Activated T-cell treated with anti-CD3 and anti-CD28 coated beads for 4 hours (primary cell): ENCODE results near the gene SSBP3.

ENCODE experiments used
- DNase-seq: peaks from one replicate; pipeline ENCODE4 v3.0.0-alpha.2; 2020

The SSBP3 gene

DNA sequence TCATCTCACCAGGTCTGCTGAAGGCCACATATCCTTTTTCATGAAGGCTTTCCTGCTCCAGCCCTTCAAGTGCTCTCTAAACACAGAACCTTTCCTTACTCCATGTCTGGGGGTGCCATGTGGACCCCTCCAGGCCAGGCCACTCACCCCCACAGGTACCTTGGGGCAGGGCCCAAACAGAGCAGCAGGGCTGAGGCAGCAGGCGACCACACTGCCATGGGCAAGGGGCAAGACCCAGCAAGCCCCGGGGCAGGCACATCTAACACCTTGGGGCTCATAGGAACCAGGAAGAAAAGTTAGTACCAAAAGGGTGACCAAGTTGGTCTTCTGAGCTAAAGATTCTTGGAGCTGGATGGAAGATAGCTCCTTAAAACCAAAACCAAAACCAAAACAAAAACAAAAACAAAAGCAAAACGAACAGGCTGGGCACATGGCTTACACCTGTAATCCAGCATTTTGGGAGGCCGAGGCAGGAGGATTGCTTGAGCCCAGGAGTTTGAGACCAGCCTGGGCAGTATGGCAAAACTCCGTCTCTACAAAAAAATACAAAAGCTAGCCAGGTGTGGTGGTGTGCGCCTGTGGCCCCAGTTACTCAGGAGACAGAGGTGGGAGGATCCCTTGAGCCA, 142.5 kb downstream of the SSBP3 start:
- no peak for DNase-seq

DNA sequence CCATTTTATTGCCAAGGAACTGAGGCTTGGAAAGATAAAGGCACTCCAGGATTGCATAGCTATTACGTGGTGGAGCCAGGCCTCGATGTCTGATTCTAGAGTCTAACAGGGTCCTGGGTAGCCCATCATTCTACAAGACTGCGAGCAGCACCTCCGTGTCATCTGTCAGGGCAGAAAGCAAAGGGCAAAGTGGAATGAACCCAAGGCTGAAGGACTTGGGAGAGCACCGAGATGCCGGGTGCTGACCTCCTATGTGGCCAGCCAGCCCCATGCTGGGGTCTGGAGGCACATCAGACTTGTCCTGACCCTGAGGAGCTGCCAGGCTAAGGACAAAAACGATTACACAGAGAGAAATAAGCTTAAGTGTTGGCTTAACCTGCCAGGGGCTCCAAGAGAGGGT, 143.9 kb downstream of the SSBP3 start:
- DNase-seq = no peak

DNA sequence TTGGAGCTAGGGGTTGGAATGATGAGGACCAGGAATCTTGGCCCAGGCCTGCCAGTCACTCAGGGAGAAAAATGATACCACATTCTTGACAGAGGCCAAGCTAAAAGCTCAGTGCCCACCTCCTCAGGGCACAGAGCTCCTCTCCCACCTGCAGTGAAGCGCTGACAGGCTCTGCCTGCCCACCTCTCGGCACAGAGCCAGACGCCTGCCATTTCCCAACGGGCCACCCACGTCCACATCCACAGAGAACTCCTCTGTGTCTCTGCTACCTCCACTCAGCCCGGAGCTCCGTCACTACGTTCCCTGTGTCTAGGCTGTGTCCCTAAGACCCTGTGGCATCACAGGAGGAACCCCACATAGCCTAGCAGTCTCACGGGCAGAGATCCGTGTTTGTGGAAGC, 145.4 kb downstream of the SSBP3 start:
- no peak for DNase-seq

DNA sequence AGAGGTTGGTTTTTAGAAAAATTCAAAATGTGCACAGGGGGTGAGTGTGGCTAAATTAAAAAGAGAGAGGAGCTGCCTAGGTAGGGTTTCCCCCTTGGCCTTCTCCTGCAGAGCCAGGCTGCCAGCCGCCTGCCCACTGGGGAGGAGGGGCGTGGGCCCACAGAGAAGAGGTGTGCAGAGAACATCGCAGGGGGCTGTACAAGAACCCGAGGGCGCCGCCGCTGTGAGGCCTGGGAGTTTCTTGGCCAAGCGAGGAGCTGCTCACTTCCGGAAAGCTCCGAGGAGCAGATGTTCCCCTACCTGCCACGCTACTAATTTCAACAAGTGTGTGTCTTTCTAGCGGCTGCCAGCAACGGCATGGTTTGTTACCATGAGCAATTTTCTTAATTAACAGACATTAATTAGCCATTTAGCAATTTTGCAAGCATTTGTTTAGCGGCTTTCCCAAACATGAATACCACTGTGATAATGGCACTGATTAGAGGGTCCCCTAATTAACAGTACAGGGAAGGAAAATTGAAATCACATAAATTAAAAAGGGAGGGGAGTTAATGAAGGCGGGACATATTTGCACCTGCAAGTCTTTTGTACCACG, 146.6 kb downstream of the SSBP3 start:
- DNase-seq = no peak

DNA sequence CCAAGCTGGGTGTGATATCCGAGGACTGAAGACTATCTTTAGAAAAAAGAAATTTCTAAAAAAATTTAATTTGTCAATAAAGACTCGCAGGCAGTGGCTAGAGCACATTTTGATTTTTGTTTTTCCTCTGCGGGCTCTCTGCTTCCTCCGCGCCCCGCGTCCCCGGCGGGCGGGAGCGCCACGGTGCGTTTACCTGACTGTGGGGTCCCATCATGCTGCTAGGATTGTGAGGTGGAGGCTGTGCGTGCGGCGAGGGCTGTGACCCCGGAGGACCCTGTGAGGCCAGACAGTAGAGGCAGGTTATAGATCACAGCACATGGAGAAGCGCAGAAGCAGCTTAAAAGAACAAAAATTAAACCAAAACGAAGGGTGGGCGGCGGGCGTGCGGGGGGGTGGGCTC, 148.3 kb downstream of the SSBP3 start:
- DNase-seq = no peak

DNA sequence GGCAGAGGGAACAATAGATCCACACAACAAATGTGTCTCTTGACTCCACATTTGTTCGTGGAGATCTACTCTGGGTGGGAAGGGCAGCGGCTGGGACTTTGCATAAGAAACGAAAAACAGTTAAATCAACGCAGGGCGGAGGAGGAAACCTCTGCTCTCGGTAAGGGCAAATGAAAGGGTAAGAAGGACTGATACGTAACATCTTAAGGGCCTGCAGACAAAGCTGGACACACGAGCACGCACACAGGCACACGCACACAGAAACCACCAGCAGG, 148.9 kb downstream of the SSBP3 start:
- DNase-seq = no peak

DNA sequence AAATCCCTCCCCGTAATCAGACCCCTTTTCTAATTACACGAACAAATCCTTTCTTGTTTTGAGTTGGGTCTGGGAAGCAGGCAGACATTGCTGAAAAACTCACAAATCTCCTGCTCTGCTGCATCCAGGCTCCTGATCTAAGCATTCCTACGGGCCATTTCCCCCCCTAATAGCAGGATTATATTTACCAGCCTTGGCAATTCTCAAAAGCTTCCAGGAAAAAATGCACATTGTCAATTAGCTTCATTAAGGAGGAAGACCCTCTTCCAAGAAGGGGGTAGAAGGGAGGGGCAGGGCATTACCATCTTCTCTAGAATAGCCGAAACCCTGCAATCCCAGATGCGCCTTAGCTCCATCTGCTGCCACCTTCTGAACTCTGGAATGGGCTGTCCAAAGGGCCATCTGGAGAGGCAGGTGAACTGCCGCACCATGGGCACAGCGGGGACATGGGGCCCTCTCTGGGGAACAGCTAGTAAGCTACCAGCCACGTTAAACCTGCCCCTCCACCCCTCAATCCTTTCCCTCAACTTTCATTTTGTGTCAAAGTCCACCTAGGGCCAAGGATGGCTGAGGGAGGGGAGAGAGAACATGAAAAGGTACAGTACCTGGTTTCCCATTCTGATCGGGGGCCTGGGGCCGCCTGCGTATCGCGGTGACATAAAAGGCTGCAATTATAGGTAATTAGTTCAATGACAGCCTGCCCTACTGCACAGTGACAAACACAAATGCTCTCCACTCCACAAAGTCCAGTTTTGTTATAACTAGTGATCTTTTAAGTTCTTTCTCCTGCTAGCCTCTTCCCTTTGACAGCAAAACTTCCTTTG, 149.5 kb downstream of the SSBP3 start:
- no peak for DNase-seq

DNA sequence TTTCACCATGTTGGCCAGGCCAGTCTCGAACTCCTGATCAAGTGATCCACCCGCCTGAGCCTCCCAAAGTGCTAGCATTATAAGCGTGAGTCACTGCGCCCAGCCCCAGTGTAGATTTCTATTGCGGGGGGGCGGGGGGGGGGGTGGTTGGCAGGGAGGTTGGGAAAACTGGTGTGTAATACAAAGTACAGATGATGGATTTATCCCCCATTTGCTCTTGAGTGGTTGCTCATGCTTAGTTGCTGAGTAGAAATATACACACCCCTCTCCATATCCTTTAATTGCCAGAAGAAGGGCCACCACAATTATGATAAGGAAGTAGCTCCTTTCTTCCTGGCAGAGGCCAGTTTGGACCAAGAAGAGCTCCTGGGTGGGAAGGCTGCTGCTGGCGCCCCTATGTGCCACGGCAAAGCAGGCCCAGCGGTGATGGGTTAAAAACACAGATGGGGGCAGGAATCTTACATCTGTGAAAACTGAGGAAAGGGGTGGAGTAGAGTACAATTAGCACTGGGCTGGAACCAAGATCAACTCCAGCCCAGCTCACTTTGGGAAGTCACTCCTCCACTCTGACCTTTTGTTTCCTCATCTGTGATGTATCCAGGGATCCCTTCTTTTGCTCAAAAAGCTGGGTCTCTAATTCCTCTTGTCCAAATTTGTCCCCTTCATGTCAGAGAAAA, 151.0 kb downstream of the SSBP3 start:
- no peak for DNase-seq

DNA sequence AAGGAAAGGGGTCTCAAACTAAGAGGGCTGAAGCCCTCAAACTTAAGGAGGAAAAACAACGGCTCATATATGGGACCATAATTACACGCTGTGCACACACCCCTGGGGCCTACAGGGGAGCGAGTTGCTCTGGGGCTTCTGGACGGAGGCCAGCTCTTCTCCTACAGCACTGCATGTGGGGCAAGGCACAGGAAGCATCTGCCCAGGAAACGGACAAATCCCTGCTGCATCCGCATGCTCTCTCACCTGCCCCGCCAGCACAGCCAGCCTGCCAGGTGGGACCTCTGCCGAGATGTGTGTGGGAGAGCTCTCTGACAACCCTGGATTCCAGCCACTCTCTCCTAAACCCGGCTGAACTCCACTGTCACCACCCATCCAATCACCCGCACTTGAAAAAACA, 152.1 kb downstream of the SSBP3 start:
- DNase-seq = no peak

DNA sequence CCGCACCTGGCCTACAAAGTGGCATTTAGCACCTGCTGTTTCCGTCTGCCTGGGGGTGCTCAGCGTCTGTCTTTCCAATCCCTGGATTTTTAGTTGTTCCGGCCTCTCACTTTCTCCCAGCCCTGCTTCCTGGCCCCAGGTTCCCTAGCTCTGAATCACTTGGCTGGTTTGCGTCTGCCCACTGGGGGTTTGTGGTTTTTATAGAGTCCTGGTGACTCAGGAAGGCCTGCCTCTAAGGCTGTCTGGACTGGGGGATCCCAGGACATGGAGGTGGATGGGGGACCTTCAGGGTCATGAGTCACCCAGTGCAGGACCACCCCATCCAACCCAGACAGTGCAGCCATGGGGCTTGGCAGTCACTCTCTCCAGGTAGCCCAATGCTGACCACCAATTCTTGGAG, 152.7 kb downstream of the SSBP3 start:
- no peak for DNase-seq

DNA sequence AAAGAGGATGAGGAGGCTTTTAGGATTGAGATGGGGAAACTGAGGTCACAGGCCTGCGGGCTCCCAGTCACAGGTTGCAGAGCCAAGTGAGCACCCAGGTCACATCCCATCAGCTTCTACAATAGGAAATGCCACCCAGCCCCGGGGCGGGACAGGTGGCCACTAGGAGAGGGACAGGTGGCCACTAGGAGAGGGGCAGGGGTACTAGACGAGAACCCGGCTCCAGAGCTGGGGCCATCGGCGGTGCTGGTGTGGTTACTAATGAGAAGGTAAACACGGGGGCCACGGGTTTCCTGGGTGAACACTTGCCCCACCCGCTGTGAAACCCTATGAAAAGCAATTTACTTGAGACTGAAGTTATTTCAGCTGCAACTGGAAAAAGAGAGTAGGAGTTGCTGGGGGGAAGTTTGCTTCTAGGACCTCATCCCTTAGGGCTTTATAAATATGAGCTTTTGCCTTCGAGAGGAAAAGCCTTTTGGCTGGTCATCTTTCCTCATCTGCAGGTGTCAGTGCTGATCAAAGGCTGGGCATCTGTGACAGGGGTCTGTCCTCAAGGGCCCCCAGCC, 153.7 kb downstream of the SSBP3 start:
- no peak for DNase-seq

DNA sequence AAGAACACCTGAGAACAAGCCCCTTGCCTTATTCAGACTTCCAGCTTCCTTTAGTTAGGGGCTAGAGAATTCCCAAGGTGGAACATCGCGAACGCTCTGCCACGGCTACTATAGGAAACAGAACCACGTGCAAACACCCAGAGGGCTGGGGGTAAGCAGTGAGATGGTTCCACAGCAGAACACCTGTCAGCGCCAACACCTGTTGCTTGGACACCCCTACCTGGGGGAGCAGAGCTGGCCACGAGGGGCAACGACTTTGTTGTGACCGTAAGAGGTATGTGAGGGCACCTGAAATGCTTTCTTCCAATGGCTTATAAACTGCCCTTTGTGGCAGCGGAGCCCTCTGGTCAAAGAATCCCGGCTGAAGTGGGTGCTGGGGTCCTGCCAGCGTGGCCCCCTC, 155.5 kb downstream of the SSBP3 start:
- DNase-seq = no peak

DNA sequence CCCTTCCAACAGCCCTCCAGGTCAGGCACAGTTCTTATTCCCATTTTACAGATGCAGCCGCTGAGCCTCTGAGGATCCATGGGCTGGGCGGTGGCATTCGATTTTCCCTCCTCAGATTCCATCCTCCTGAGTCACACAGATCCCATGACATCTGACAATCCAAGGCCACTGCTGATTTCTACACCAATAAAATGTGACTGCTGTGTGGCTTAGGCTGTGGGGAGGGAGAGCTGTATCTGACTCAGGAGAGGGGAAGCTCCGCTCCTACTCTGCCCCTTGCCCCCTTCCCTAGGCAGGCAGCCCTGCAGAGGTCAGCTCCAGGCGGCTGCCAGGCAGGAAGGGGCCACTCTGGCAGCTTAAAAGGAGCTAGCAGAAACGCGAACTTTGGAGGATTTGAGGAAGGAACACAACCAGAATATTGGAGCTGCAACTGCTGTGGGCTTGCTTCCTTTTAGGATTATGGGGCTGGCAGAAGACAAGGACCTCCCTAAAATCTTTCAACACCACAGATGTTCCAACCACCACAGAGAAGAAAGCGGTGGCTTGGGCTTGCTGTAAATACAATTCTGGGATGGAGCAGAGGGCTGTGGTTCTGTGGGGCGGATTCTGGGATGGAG, 156.3 kb downstream of the SSBP3 start:
- no peak for DNase-seq

DNA sequence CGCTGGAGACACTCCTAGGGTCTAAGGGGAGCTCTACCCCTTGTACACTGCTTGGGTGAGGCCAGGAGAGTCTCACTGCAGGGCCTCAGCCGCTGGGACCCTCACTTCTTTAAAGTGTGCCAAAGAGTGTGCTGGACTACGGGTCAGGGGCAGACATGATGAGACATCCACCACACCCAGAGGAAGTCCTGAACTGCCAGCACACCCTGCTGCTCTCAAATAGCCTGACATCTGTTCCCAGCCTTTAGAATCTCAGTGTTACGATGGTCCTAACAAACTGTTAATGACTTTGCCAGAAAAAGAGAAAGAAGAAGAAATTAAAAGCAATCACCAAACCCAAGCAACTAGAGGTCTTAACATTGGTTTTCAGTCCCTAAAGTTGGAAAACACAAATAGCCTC, 157.2 kb downstream of the SSBP3 start:
- DNase-seq = no peak

DNA sequence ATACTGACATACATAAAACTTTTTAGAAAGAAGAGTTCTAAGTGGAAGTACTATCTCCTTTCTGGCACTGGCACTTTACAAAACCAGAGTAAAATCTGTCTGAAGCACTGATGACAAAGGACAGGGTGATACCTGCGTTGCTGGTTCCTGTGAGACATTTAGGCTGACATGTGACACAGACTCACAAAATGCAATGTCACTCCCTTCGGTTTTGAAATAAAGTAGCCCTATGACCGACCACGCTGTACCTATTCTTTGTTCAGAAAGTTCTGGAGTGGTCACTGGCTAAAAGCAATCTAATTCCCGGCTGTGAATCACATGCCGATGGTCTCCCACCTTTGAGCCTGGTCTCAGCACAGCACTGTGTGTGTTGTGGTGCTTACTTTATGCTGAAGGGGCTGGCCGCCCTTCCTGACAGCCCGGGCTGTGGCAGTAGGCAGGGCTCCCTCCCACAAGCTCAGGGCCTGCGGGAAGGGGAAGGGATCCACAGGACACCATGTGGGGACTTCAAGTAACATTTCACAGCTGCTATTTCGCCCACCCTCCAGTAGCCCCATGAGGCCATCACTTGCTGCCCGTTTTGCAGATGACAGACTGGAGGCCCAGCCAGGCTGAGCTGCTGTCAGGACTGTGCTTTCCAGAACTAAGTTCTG, 158.2 kb downstream of the SSBP3 start:
- DNase-seq = no peak

DNA sequence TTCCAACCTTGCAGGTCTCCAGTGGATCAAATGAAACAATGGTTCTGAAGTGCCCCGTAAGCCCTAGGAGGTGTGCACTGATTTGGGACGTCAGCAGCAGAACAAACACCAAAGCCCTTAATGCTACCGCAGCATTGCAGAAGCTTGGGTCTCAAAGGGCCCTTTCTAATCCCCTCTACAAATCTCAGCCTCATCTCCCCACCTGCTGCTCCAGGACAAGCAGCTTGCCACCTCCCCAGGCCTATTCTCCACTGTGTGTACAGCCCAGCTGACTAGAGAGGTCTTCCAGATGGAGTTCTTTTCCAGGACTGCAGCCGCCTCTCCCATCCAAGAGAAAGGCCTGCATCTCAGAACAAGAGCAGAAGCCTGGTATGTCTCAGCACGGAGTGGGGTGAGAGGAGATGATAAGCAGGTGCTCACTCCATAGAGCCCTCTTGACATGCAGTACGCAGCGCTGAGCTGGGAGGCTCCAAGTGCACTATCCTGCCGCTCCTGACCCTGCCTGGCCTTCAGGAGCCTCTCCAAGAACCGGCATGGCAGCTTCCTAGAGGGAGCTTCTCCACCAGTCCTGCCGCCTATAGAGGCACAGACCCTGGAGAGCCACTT, 160.0 kb downstream of the SSBP3 start:
- no peak for DNase-seq

DNA sequence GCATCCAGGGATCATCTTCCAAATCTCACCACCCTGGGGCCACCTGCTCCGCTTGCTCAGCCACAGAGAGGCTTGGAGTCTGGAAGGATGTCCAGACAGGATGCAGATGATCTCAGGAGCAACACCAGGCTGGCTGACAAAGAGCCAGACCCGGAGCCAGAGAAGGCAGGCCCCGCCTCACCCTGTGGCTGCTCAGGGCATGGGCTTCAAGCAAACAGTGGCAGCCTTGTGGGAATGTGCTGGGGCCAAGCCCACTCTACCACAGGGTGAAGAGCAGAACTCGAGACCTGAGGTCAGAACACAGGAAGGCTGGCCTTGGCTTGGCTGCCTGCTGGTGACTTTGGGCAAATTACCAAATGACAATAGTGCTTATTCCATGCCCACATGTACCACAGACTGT, 160.7 kb downstream of the SSBP3 start:
- no peak for DNase-seq

DNA sequence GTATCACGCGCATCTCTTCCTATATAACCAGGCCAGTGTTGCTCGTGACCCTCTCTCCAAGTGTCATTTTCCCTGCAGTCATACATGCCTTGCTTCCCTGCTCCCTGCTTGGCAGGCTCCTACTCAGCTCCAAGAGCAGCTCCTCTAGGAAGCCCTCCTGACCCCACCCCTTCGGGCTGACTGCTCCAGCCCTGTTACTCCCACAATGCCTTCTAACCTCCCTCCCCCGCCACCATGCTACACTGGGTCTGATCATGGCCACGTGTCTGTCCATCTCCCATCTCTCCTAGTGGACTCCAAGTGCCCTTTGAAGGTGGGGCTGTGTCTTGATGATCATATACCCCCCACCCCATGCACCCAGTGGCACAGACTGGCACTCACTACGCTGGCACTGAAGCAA, 161.5 kb downstream of the SSBP3 start:
- no peak for DNase-seq

DNA sequence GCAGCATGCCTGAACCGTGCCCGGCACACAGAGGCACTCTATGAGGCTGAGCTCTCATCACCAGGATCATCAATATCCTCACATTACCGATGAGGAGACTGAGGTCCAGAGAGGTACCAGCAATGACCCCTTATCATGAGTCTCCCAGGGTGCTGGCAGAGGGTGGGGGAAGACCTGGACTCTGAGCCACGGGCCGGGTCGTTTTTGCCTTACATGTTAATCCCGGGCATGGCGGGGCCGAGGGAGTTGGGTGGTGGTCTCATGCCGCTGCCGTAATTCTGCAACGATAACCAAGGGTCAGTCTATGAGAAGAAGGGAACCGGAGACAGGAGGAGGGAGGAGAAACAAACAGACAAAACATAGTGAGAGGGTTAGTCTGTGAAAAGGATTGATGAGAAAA, 163.2 kb downstream of the SSBP3 start:
- no peak for DNase-seq

DNA sequence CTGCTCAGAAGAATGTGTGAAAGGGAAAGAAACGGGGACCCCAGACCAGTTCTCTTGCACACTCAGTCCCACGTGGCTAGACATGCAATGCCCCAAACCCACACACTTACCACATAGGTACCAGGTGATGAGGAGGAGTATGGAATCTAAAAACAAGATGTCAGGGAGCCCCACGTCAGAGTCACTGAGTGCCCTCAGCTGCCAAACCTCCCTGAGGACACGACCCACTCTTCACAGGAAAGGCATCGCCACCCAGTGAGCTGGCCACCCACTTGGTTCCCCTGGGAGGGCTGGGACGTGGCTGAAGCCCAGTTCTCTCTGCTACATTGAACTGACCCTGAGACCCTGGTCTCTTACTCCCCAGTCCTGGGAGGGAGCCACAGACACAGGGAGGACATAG, 164.8 kb downstream of the SSBP3 start:
- no peak for DNase-seq

DNA sequence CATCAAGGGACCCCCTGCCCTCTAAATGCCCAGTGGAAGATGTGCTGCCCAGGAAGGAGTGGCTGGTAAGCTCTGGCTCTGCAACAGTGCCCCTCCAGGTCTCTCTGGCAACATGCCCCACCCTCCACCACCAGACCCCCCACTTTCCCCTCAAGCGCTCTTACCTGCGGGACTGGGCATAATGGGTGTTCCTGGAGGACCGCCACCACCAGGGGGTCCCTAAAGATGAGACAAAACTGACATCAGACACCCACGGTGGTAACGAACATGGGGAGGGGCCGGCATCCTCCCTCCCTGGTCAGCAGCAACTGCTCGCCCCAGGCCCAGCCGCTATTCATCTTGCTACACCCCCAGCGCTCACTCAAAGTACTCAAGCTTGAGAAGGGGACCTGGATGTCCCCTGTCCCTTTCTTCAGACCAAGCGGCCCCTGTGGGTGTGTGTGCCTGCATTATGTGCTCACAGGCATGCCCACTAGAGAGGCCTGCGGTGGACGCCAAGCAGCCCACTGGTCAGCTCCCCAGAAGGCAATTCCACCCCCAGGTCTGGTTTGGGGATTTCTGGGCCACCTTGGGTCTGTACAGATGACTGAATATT, 165.4 kb downstream of the SSBP3 start:
- DNase-seq = no peak

DNA sequence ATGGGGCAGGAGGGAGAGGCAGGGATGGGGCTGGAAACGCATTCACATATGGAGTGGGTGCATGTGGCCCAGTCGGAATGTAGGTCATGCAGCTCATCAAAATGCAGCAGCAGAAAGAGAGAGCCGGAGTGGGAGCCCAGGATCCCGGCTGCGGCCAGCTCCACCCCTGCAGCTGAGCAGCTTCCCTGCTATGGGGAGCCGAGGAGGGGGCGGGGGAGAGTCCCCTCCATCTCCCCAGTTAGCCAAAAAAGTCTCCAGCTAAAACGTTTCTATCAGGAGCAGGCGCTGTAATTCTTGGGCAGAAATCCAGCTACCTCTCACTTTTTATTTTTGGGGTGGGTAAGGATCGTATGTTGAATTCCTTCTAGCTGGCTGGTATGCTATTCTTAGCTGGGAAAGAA, 166.6 kb downstream of the SSBP3 start:
- no peak for DNase-seq
